Testis (tissue), 2 donors: ENCODE data around the gene RAMP3.

Source experiments
- CTCF ChIP-seq, 3 experiments: fragments of 450-650 bp in 2 of 3; fragments of 200-600 bp in 1 of 3; sonication (generic) in 1 of 3; IDR thresholded peaks; one replicate each; pipeline ENCODE4 v1.5.1; 2016 to 2019; ENCODE audit warnings: antibody characterized with exemption in 3 of 3, mild to moderate bottlenecking in 2 of 3, moderate library complexity in 1 of 3
- POLR2A ChIP-seq: fragments of 450-650 bp; IDR thresholded peaks from one replicate; pipeline ENCODE4 v1.6.1; 2017; ENCODE audit warnings: antibody characterized with exemption, mild to moderate bottlenecking, moderate library complexity

- TF ChIP-seq CTCF (IDR thresholded peaks at IDR 0.05) (no peak), POLR2A (no peak)
Observed at GRCh38 chr7:45193828-45194227, 36.2 kb downstream of the RAMP3 start.
